H1 (cell line): ENCODE results near the gene SYT6.

Experiments used
- EP300 ChIP-seq, 2 experiments: IDR thresholded peaks; 1 replicate in 1 of 2; 2 replicates in 1 of 2; pipeline ENCODE4 v1.6.1; 2011 to 2012; ENCODE audit warnings: low read depth in 2 of 2, low read length in 2 of 2, mild to moderate bottlenecking in 2 of 2, borderline replicate concordance in 1 of 2, inconsistent platforms in 1 of 2, moderate library complexity in 1 of 2
- EZH2 ChIP-seq: fragments of 200-600 bp; sonication (generic); IDR thresholded peaks from 2 replicates; pipeline ENCODE4 v1.7.1; 2012; ENCODE audit warnings: low read depth, mild to moderate bottlenecking, moderate library complexity, low read length, inconsistent platforms; ENCODE audit not compliant: severe bottlenecking
- MAFK ChIP-seq: IDR thresholded peaks from 2 replicates; pipeline ENCODE4 v1.6.1; 2012; ENCODE audit warnings: low read depth, mild to moderate bottlenecking, improper control_type of control experiment, low read length
- NANOG ChIP-seq: IDR thresholded peaks from 2 replicates; pipeline ENCODE4 v1.6.1; 2011; ENCODE audit warnings: low read length, low read depth, mild to moderate bottlenecking, inconsistent platforms; ENCODE audit not compliant: insufficient read depth, poor library complexity, severe bottlenecking
- NRF1 ChIP-seq: IDR thresholded peaks from 2 replicates; pipeline ENCODE4 v1.6.1; 2011; ENCODE audit warnings: mild to moderate bottlenecking, low read depth, low read length, improper control_type of control experiment
- SP1 ChIP-seq: IDR thresholded peaks from 2 replicates; pipeline ENCODE4 v1.6.1; 2011; ENCODE audit warnings: low read depth, low read length
- TBP ChIP-seq: IDR thresholded peaks from 2 replicates; pipeline ENCODE4 v1.6.1; 2011; ENCODE audit warnings: low read depth, low read length, improper control_type of control experiment
- TF ChIP-seq, protein P1 (sequence below), 3 experiments: IDR thresholded peaks; 1 replicate in 2 of 3; 2 replicates in 1 of 3; pipeline versions ENCODE4 v1.5.1 to v1.6.1; 2011; ENCODE audit warnings: low read length in 3 of 3, mild to moderate bottlenecking in 3 of 3, inconsistent platforms in 2 of 3, low read depth in 1 of 3, moderate library complexity in 1 of 3; ENCODE audit not compliant: insufficient read depth in 1 of 3; ENCODE audit errors: control extremely low read depth in 1 of 3

DNA sequence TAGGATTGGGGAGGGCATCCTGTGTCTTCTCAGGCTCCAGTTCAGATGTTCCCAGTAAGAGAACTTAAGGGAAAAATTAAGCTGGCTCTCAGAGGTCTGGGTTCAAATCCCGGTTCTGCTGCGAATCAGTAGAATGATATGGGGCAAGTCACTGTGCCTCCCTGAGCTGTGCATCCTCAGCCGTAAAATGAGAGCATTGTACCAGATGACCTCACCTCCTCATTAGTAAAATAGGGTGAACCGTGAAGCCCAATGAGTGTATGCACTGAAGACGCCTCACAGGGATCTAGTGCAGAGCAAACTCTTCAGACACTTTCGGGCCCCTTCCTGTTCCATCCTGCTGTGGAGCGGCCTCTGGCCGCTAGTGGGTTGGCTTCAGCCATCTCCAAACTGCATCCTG, 36.0 kb downstream of the SYT6 start:
- TF ChIP-seq NANOG (no peak), SP1 (no peak), EZH2 (no peak), TBP (no peak), NRF1 (no peak), MAFK (no peak), EP300 (IDR thresholded peaks at IDR 0.05; ENCODE audit: borderline replicate concordance in 1 of 2, low read depth in 2 of 2, low read length in 2 of 2) (no peak)
- TF ChIP-seq, protein P1, sequence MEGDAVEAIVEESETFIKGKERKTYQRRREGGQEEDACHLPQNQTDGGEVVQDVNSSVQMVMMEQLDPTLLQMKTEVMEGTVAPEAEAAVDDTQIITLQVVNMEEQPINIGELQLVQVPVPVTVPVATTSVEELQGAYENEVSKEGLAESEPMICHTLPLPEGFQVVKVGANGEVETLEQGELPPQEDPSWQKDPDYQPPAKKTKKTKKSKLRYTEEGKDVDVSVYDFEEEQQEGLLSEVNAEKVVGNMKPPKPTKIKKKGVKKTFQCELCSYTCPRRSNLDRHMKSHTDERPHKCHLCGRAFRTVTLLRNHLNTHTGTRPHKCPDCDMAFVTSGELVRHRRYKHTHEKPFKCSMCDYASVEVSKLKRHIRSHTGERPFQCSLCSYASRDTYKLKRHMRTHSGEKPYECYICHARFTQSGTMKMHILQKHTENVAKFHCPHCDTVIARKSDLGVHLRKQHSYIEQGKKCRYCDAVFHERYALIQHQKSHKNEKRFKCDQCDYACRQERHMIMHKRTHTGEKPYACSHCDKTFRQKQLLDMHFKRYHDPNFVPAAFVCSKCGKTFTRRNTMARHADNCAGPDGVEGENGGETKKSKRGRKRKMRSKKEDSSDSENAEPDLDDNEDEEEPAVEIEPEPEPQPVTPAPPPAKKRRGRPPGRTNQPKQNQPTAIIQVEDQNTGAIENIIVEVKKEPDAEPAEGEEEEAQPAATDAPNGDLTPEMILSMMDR (IDR thresholded peaks at IDR 0.05; ENCODE audit: control extremely low read depth in 1 of 3, insufficient read depth in 1 of 3, low read depth in 1 of 3, low read length in 3 of 3), result no peak
